Osteocyte (in vitro differentiated cells): ENCODE measurements around the gene TFDP1. TPM values are rescaled to one million over a fixed set of nuclear protein-coding genes. Genes with fewer than 3 reads are reported as not detected.
A peak's percentile ranks its signal among the peaks of the same experiment; 100 is the strongest.
"Not testable (repeated sequence)": the region's sequence is repeated elsewhere in the genome, so short reads cannot be mapped to it uniquely, and the experiment has no call there.

Experiments used
- DNase-seq: peaks from one replicate; pipeline ENCODE4 v3.0.0; 2021; ENCODE audit warnings: mixed read lengths; ENCODE audit not compliant: unreplicated experiment; ENCODE audit errors: extremely low spot score
- H3K27ac Mint-ChIP-seq: one replicate; pipeline ENCODE4 v1.8.0; 2021; ENCODE audit warnings: mild to moderate bottlenecking, mixed read lengths; ENCODE audit not compliant: unreplicated experiment
- H3K27me3 Mint-ChIP-seq: one replicate; pipeline ENCODE4 v1.8.0; 2021; ENCODE audit warnings: mixed read lengths; ENCODE audit not compliant: unreplicated experiment
- H3K36me3 Mint-ChIP-seq: one replicate; pipeline ENCODE4 v1.8.0; 2021; ENCODE audit warnings: mixed read lengths; ENCODE audit not compliant: unreplicated experiment
- H3K4me1 Mint-ChIP-seq: one replicate; pipeline ENCODE4 v1.8.0; 2021; ENCODE audit warnings: mixed read lengths; ENCODE audit not compliant: unreplicated experiment
- H3K4me3 Mint-ChIP-seq: one replicate; pipeline ENCODE4 v1.8.0; 2021; ENCODE audit warnings: mild to moderate bottlenecking, moderate library complexity, mixed read lengths; ENCODE audit not compliant: unreplicated experiment
- H3K9me3 Mint-ChIP-seq: one replicate; pipeline ENCODE4 v1.8.0; 2021; ENCODE audit warnings: mixed read lengths; ENCODE audit not compliant: unreplicated experiment
- CTCF ChIP-seq: fragments of 200-600 bp; sonication (generic); IDR thresholded peaks from 2 replicates; pipeline ENCODE4 v1.5.0; 2021; ENCODE audit warnings: antibody characterized with exemption, mild to moderate bottlenecking, moderate library complexity
- total RNA-seq: library from RNA; stranded (reverse); gene quantifications from 2 replicates; pipeline ENCODE4 v1.2.1, GENCODE V29; 2021

The TFDP1 gene
- total RNA-seq, 1 donor from 2014 or later, result 66.9 TPM

- H3K27me3 Mint-ChIP-seq, result no peaks in the 10 kb centered on the region
- H3K9me3 Mint-ChIP-seq, result no peaks in the 10 kb centered on the region
- DNase-seq, result peak; percentile 91
- peaks cover 6% of the 10 kb centered on the region for H3K4me1 Mint-ChIP-seq
- no peaks in the 10 kb centered on the region for H3K36me3 Mint-ChIP-seq
- TF ChIP-seq CTCF, result peak; percentile 83
- H3K4me3 Mint-ChIP-seq, result no peak overlapping the region
- H3K27ac Mint-ChIP-seq, result no peak overlapping the region
Observed at GRCh38 chr13:113562085-113562749, 22.3 kb upstream of the TFDP1 start.

- Mint-ChIP-seq H3K4me3 (no peak overlapping the region), H3K27me3 (no peaks in the 10 kb centered on the region), H3K36me3 (no peaks in the 10 kb centered on the region), H3K27ac (no peak overlapping the region), H3K9me3 (no peaks in the 10 kb centered on the region), H3K4me1 (peaks cover 6% of the 10 kb centered on the region)
- TF ChIP-seq CTCF, result no peak
- DNase-seq, result peak; percentile 42
Observed at GRCh38 chr13:113562844-113563243, 21.7 kb upstream of the TFDP1 start.

- H3K4me1 Mint-ChIP-seq, H3K27ac Mint-ChIP-seq, H3K4me3 Mint-ChIP-seq, H3K27me3 Mint-ChIP-seq, H3K36me3 Mint-ChIP-seq, H3K9me3 Mint-ChIP-seq: not testable (repeated sequence)
- peak; percentile 67 for DNase-seq
Observed at GRCh38 chr13:113563511-113563910, 21.0 kb upstream of the TFDP1 start.

- Mint-ChIP-seq H3K9me3 (no peaks in the 10 kb centered on the region), H3K36me3 (no peaks in the 10 kb centered on the region), H3K27ac (no peak overlapping the region), H3K27me3 (no peaks in the 10 kb centered on the region), H3K4me1 (peaks cover 6% of the 10 kb centered on the region), H3K4me3 (no peak overlapping the region)
- TF ChIP-seq CTCF, result no peak
- DNase-seq, result peak; percentile 56
Observed at GRCh38 chr13:113564331-113565023, 20.1 kb upstream of the TFDP1 start.

- H3K27ac Mint-ChIP-seq, result no peak overlapping the region
- TF ChIP-seq CTCF, result no peak
- DNase-seq, result peak; percentile 62
Observed at GRCh38 chr13:113565526-113566226, 18.9 kb upstream of the TFDP1 start.

More at GRCh38 chr13:113565526-113566226, 18.9 kb upstream of the TFDP1 start:
- H3K4me3 Mint-ChIP-seq, result no peak overlapping the region
- H3K9me3 Mint-ChIP-seq, result no peaks in the 10 kb centered on the region
- H3K36me3 Mint-ChIP-seq, result no peaks in the 10 kb centered on the region
- H3K4me1 Mint-ChIP-seq, result peaks cover 6% of the 10 kb centered on the region
- H3K27me3 Mint-ChIP-seq, result no peaks in the 10 kb centered on the region
